Activated CD4-positive, alpha-beta T cell treated with anti-CD3 and anti-CD28 coated beads, Interleukin-2, amount 50 U/mL, for 16 hours (primary cell): ENCODE data around the gene GSTCD.
"Not testable (repeated sequence)": the region's sequence is repeated elsewhere in the genome, so short reads cannot be mapped to it uniquely, and the experiment has no call there.

Experiments
- DNase-seq: peaks from one replicate; pipeline ENCODE4 v3.0.0-alpha.2; 2020

Gene GSTCD

GRCh38 chr4:105708181-105709080 is at the start of gene GSTCD, which contains the start of gene INTS12:
Gene GSTCD, plus strand, starts transcription at chr4:105708784. Its CDS starts 8,830 bp downstream, at chr4:105717614.
Gene INTS12, minus strand, starts transcription at chr4:105708689. Its CDS starts 8,684 bp downstream, at chr4:105700005.
- DNase-seq = peak; percentile 92

- no peak for DNase-seq
Measured at GRCh38 chr4:105659190-105659589, 49.4 kb upstream of the GSTCD start.

GRCh38 chr4:105661028-105661427 is 47.6 kb upstream of the GSTCD start:
- no peak for DNase-seq

GRCh38 chr4:105662935-105663675 is 45.5 kb upstream of the GSTCD start:
- no peak for DNase-seq

GRCh38 chr4:105666693-105667092 is 41.9 kb upstream of the GSTCD start:
- no peak for DNase-seq

- no peak for DNase-seq
Measured at GRCh38 chr4:105670684-105671083, 37.9 kb upstream of the GSTCD start.

- DNase-seq = no peak
Measured at GRCh38 chr4:105671301-105671700, 37.3 kb upstream of the GSTCD start.

- DNase-seq = no peak
Measured at GRCh38 chr4:105674011-105674410, 34.6 kb upstream of the GSTCD start.

- no peak for DNase-seq
Measured at GRCh38 chr4:105677709-105678108, 30.9 kb upstream of the GSTCD start.

GRCh38 chr4:105679186-105679585 is 29.4 kb upstream of the GSTCD start:
- no peak for DNase-seq

- DNase-seq = no peak
Measured at GRCh38 chr4:105683038-105683437, 25.5 kb upstream of the GSTCD start.

- DNase-seq = no peak
Measured at GRCh38 chr4:105686571-105686970, 22.0 kb upstream of the GSTCD start.

GRCh38 chr4:105694812-105695211 is 13.8 kb upstream of the GSTCD start:
- not testable (repeated sequence) for DNase-seq

GRCh38 chr4:105695832-105696231 is 12.8 kb upstream of the GSTCD start:
- DNase-seq = not testable (repeated sequence)

- no peak for DNase-seq
Measured at GRCh38 chr4:105698607-105699006, 10.0 kb upstream of the GSTCD start.

GRCh38 chr4:105707782-105708180 is 803 bp upstream of the GSTCD start:
- no peak for DNase-seq

- DNase-seq = peak; percentile 17
Measured at GRCh38 chr4:105709081-105709450, 482 bp downstream of the GSTCD start.

- no peak for DNase-seq
Measured at GRCh38 chr4:105710012-105710600, 1.5 kb downstream of the GSTCD start.

GRCh38 chr4:105710678-105711077 is 2.1 kb downstream of the GSTCD start:
- DNase-seq = no peak

- DNase-seq = no peak
Measured at GRCh38 chr4:105712766-105713165, 4.2 kb downstream of the GSTCD start.

- no peak for DNase-seq
Measured at GRCh38 chr4:105714071-105714521, 5.5 kb downstream of the GSTCD start.

- DNase-seq = no peak
Measured at GRCh38 chr4:105714932-105715331, 6.3 kb downstream of the GSTCD start.

GRCh38 chr4:105715692-105716278 is 7.2 kb downstream of the GSTCD start:
- peak; percentile 21 for DNase-seq
